Choroid plexus epithelial cell (primary cell): ENCODE results near the gene PRKCE.

Source experiments
- DNase-seq: peaks from one replicate; pipeline ENCODE4 v3.0.0-alpha.2; 2010; ENCODE audit warnings: low read depth
- H3K4me3 ChIP-seq: 2 replicates; pipeline ENCODE4 v1.5.1; 2011; ENCODE audit warnings: low read depth, mild to moderate bottlenecking, control low read depth, low read length, moderate library complexity
- CTCF ChIP-seq: conservative IDR thresholded peaks from 2 replicates; pipeline ENCODE4 v1.5.1; 2011; ENCODE audit warnings: low read depth, mild to moderate bottlenecking, control low read depth, inconsistent platforms, low read length, moderate library complexity

The PRKCE gene

DNA sequence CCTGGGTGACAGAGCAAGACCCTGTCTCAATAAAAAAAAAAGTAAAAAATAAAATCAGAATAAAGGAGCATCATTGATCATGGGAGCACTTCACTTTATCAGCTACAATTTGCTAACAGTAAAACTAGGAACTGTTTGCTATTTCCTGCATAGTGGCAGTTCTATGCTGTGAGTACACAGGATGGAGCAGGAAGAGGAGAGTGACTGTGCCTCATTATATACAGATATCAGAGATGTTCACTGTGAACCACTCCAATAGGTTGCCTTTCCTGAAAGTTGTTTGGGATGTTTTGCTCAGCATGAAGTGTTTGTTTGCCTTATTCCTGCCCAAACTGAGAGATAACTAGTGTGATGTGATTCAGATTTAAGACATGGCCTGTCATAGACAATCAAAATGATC is 494.4 kb downstream of the PRKCE start:
- no peak overlapping the region for H3K4me3 ChIP-seq
- no peak for TF ChIP-seq CTCF
- DNase-seq = no peak

- no peak for TF ChIP-seq CTCF
- DNase-seq = no peak
- no peak overlapping the region for H3K4me3 ChIP-seq
Measured at GRCh38 chr2:46146866-46147502, 495.5 kb downstream of the PRKCE start.

DNA sequence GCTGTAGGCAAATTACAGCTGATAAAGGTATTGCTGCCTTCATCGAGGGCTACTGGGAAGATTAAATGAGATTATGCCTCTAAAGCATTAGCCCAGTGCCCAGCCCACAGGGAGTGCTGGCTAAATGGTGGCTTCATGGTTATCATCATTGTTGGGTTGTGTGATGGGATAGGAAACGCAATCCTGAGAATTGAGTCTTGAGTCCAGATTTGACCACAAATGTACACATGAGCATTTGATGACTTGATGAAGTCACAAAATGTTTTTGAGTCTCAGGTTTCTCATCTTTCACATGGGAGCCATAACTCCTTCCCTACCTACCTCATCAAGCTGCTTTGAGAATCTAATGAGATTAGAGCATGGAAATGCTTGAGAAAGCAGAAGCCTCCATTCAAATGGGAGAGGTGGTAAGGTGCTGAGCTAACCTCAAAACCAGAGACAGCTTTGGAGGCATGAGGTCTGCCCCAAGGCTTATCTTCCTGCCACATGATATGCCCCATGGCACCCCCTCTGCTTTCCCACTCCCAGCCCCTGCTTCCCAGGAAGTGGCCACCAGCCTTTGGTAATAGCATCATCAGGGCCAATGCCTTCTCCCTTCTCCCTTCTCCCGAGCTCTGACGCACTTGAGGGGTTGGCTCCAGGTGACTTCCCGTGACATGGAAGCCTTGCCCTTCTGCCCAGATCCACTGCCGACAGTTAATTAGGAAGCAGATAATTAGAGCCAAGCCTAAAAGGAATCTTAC is 496.3 kb downstream of the PRKCE start:
- no peak for DNase-seq
- no peak overlapping the region for H3K4me3 ChIP-seq
- TF ChIP-seq CTCF = no peak

GRCh38 chr2:46148369-46148736 is 496.9 kb downstream of the PRKCE start:
- no peak overlapping the region for H3K4me3 ChIP-seq
- no peak for TF ChIP-seq CTCF
- DNase-seq = no peak

- no peak overlapping the region for H3K4me3 ChIP-seq
- TF ChIP-seq CTCF = no peak
- no peak for DNase-seq
Measured at GRCh38 chr2:46150445-46150955, 499.0 kb downstream of the PRKCE start.

GRCh38 chr2:46151577-46151976 is 500.1 kb downstream of the PRKCE start:
- peak; percentile 35 for DNase-seq
- H3K4me3 ChIP-seq = no peak overlapping the region
- TF ChIP-seq CTCF = no peak
